HAP-1 (cell line): ENCODE measurements around the gene OR52E8.

Experiments
- DNase-seq, 2 experiments: peaks; one replicate each; pipeline ENCODE4 v3.0.0-alpha.2; 2016 to 2020; ENCODE audit warnings: low spot score in 2 of 2
- H3K27me3 ChIP-seq: fragments of 250-450 bp; sonication (Bioruptor Pico); 2 replicates; pipeline ENCODE4 v1.5.1; 2020; ENCODE audit warnings: low read depth, mild to moderate bottlenecking, moderate library complexity
- H3K36me3 ChIP-seq: fragments of 250-450 bp; sonication (Bioruptor Pico); replicated peaks from 2 replicates; pipeline ENCODE4 v1.5.1; 2020; ENCODE audit warnings: mild to moderate bottlenecking
- H3K4me1 ChIP-seq: fragments of 250-450 bp; sonication (Bioruptor Pico); 2 replicates; pipeline ENCODE4 v1.5.1; 2020; ENCODE audit warnings: mild to moderate bottlenecking
- H3K4me3 ChIP-seq: fragments of 250-450 bp; sonication (Bioruptor Pico); 2 replicates; pipeline ENCODE4 v1.5.1; 2020; ENCODE audit warnings: mild to moderate bottlenecking, moderate library complexity
- H3K9me3 ChIP-seq: fragments of 250-450 bp; sonication (Bioruptor Pico); 2 replicates; pipeline ENCODE4 v1.5.1; 2020; ENCODE audit warnings: mild to moderate bottlenecking, moderate library complexity
- in situ Hi-C: fragments of 300-500 bp; cut with MboI; formaldehyde crosslinking; loops from 3 replicates; pipeline ENCODE4 v1.14.3; 2020; ENCODE audit warnings: low sequenced_read_pairs, inconsistent platforms, mixed read lengths

Gene OR52E8

DNA sequence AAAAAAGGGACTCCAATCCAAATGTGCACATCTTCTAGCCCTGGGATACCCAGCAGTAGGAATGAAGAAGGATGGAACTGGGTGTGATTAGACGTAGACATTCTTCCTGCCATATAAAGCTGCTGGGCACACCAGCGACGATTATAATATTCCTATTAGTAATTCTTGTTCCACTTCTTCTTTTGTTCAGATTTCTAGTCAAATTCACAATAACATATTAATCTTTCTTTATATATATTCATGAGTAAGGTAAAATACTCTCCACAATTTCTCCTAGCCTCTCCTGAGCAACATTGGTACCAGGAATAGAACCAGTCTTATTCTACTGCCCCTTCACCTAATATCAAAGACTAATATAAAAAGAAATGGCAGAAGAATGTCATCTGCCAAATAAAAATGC is at the start of gene OR52E8:
OR52E8 (minus strand) TSS at position 101 of the 400 bp plus-strand sequence; CDS start at position 101, 0 bp downstream.
- Histone ChIP-seq H3K27me3 (no peaks in the 10 kb centered on the region), H3K36me3 (no peaks in the 10 kb centered on the region), H3K4me3 (no peak within 1 kb of the TSS), H3K4me1 (no peaks in the 10 kb centered on the region), H3K9me3 (no peaks in the 10 kb centered on the region)
- no peak for DNase-seq
- in situ Hi-C loops: no loop called here

DNA sequence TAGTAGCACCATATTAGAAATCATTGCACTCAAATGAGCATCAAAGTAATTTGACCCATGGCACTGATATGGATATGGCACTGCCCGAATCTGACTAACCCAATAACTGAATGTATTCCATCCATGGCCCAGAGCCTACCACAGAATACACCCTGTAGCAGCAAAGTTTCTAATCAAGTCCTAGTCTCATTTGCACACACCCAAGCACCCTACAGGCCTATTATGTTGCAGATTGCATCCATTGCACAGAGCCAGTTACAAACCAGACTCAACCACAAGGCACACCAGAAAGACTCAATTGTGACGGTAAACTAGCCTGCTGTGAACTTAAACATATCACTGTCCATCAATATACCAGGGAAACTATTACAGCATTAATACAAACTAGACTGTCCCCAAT is 42.0 kb upstream of the OR52E8 start:
- Histone ChIP-seq H3K9me3 (no peaks in the 10 kb centered on the region), H3K36me3 (no peaks in the 10 kb centered on the region), H3K4me1 (no peaks in the 10 kb centered on the region), H3K4me3 (no peak overlapping the region), H3K27me3 (no peaks in the 10 kb centered on the region)
- in situ Hi-C loops: no loop called here
- DNase-seq: no peak

DNA sequence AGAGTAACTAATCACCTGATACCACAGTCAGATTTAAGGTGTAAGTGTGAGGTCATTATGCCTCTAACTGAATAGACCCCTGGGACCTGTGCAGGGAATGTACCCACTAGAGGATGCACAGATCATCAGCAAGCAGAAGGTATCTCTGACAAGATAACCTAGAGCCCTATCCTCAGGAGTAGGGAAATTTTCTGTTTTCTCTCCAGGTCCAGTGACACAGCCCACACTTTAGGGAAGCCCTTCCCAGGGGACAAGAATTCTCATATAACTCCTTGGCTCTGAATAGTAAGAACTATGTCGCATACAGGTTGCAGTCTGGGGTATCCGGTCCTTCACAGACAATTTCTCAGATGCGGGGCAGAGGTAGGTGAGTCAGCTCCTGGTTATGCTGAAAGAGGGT is 35.4 kb upstream of the OR52E8 start, which contains the start of gene OR52E5:
OR52E5 (plus strand) TSS at position 301 of the 400 bp plus-strand sequence. CDS start 7,569 bp downstream, outside the sequence.
- in situ Hi-C loops: no loop called here
- Histone ChIP-seq H3K27me3 (no peaks in the 10 kb centered on the region), H3K36me3 (no peaks in the 10 kb centered on the region), H3K4me1 (no peaks in the 10 kb centered on the region), H3K9me3 (no peaks in the 10 kb centered on the region), H3K4me3 (no peak within 1 kb of the TSS)
- no peak for DNase-seq

DNA sequence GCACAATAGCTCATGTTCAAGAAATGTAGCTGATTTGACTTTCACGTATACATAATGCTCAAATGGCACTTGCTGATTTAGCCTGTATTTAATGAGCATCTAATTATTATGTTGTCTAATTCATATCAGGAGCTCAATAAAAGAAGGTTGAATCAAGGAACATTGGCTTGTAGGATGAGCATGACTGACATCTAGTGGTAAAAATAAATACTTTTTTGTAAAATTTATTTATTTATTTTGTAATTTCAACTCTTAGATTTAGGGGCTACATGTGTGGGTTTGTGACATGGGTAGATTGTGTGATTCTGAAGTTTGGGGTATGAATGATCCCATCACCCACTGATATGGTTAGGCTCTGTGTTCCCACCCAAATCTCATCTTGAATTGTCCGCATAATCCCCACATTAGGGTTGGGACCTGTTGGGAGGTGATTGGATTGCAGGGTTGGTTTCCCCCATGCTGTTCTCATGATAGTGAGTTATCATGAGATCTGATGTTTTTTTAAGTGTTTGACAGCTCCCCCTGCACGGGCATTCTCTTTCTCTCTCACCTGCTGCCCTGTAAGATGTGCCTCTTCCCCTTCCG is 33.8 kb upstream of the OR52E8 start:
- H3K9me3 ChIP-seq: no peaks in the 10 kb centered on the region
- H3K4me1 ChIP-seq: no peaks in the 10 kb centered on the region
- peak in 1 of 2 experiments; percentile 29 for DNase-seq
- in situ Hi-C loops: no loop called here
- no peaks in the 10 kb centered on the region for H3K36me3 ChIP-seq
- H3K27me3 ChIP-seq: no peaks in the 10 kb centered on the region
- no peak overlapping the region for H3K4me3 ChIP-seq

DNA sequence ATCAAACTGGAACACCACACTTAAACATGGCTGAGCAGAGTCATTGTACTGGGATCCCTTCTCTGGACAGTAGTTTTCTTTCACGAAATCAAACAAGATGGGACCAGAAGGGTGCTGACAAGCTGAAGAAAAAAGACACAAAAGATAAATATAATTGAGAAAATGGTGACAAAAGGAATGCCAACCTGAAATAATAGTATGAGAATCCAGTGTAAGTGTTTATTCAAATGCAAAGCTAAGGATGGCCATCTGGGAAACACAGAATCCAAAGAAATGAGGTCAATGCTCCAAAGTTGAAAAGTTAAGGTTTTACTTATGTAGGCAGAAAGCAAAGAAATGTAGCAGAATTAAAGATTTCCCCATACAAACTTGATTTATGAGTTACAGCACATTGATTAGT is 30.2 kb upstream of the OR52E8 start:
- H3K36me3 ChIP-seq: no peaks in the 10 kb centered on the region
- no peak overlapping the region for H3K4me3 ChIP-seq
- no peak for DNase-seq
- H3K4me1 ChIP-seq: no peaks in the 10 kb centered on the region
- H3K9me3 ChIP-seq: no peaks in the 10 kb centered on the region
- no peaks in the 10 kb centered on the region for H3K27me3 ChIP-seq
- in situ Hi-C loops: no loop called here

GRCh38 chr11:5887172-5887571 is 29.7 kb upstream of the OR52E8 start:
- no peak for DNase-seq
- in situ Hi-C loops: no loop called here
- H3K36me3 ChIP-seq: no peaks in the 10 kb centered on the region
- H3K4me1 ChIP-seq: no peaks in the 10 kb centered on the region
- no peaks in the 10 kb centered on the region for H3K27me3 ChIP-seq
- no peak overlapping the region for H3K4me3 ChIP-seq
- H3K9me3 ChIP-seq: no peaks in the 10 kb centered on the region

GRCh38 chr11:5881756-5882155 is 24.3 kb upstream of the OR52E8 start:
- H3K4me3 ChIP-seq: no peak overlapping the region

DNA sequence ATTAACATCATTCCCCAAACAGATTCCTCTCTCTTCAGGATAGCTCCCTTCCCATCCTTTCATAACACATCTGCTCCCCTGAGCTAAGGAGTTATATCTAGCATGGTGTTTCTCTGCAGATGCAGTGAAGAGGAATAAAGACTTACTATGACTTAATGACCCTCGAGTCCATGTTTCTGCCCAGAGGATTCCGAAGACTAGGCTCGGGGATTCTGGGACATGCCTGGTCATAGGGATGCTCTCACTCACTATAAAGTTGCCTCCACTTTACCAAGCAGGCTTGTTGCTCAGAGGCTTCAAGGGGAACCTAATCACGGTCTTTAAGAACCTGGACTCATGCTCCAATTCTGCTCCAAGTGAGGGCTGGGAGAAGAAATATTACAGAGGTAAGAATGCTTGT is 22.8 kb upstream of the OR52E8 start, which contains the start of gene OR52E4:
OR52E4 (plus strand) TSS at position 301 of the 400 bp plus-strand sequence. CDS start 3,664 bp downstream, outside the sequence.
- no peak for DNase-seq
- Histone ChIP-seq H3K9me3 (no peaks in the 10 kb centered on the region), H3K4me1 (no peaks in the 10 kb centered on the region), H3K27me3 (no peaks in the 10 kb centered on the region), H3K4me3 (no peak within 1 kb of the TSS), H3K36me3 (no peaks in the 10 kb centered on the region)
- in situ Hi-C loops: no loop called here

More at GRCh38 chr11:5881756-5882155, 24.3 kb upstream of the OR52E8 start:
- in situ Hi-C loops: no loop called here
- no peak for DNase-seq
- H3K9me3 ChIP-seq: no peaks in the 10 kb centered on the region
- no peaks in the 10 kb centered on the region for H3K4me1 ChIP-seq
- H3K27me3 ChIP-seq: no peaks in the 10 kb centered on the region
- no peaks in the 10 kb centered on the region for H3K36me3 ChIP-seq

GRCh38 chr11:5878564-5878963 is 21.1 kb upstream of the OR52E8 start:
- Histone ChIP-seq H3K4me1 (no peaks in the 10 kb centered on the region), H3K9me3 (no peaks in the 10 kb centered on the region), H3K36me3 (no peaks in the 10 kb centered on the region), H3K27me3 (no peaks in the 10 kb centered on the region), H3K4me3 (no peak overlapping the region)
- in situ Hi-C loops: no loop called here
- no peak for DNase-seq

DNA sequence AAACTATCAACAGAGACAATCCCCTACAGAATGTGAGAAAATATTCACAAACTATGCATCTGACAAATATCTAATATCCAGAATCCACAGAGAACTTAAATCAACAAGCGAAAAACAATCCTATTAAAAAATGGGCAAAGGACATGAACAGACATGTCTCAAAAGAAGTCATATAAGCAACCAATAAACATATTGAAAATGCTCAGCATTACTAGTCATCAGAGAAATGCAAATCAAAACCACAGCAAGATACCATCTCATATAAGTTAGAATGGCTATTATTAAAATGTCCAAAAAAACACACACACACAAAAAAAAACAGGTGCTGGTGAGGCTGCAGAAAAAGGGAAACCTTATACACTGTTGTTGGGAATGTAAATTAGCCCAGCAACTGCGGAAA is 8.3 kb upstream of the OR52E8 start:
- no peak overlapping the region for H3K4me3 ChIP-seq
- in situ Hi-C loops: no loop called here
- no peaks in the 10 kb centered on the region for H3K27me3 ChIP-seq
- no peaks in the 10 kb centered on the region for H3K9me3 ChIP-seq
- no peaks in the 10 kb centered on the region for H3K4me1 ChIP-seq
- DNase-seq: no peak
- no peaks in the 10 kb centered on the region for H3K36me3 ChIP-seq

DNA sequence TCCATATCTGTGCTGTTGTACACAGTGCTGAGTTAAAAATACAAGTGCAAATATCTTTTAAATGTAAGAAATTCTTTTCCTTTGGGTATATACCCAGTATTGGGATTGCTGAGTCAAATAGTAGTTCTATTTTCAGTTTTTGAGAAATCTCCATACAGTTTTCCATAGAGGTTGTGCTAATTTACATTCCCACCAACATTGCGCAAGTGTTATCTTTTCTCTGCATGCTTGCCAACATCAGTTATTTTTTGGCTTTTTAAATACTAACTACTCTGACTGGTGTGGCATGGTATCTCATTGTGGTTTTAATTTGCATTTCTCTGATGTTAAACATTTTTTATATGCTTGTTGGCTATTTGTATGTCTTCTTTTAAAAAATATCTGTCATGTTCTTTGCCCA is 6.5 kb downstream of the OR52E8 start:
- DNase-seq: no peak
- in situ Hi-C loops: no loop called here
- Histone ChIP-seq H3K4me1 (no peaks in the 10 kb centered on the region), H3K4me3 (no peak overlapping the region), H3K36me3 (no peaks in the 10 kb centered on the region), H3K9me3 (no peaks in the 10 kb centered on the region), H3K27me3 (no peaks in the 10 kb centered on the region)

DNA sequence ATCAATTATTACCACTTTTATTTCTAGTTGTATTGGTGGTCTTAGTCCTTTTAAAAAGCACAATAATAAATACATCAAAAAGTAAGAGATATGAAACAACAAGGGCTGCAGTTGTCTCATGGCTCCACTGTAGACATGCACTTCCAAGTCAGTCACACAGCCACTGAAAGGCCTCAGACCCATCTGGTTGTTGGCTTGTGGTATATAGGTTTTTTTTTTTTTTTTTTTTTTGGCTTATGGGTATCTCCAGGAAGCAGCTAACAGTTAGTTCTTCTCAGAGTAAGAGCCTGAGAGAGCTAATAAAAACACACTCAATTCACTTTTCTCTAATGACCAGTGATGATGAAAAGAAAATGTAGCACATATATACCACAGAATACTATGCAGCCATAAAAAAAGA is 9.8 kb downstream of the OR52E8 start:
- H3K36me3 ChIP-seq: no peaks in the 10 kb centered on the region
- in situ Hi-C loops: no loop called here
- DNase-seq: no peak
- H3K4me1 ChIP-seq: no peaks in the 10 kb centered on the region
- H3K9me3 ChIP-seq: no peaks in the 10 kb centered on the region
- no peak overlapping the region for H3K4me3 ChIP-seq
- no peaks in the 10 kb centered on the region for H3K27me3 ChIP-seq

DNA sequence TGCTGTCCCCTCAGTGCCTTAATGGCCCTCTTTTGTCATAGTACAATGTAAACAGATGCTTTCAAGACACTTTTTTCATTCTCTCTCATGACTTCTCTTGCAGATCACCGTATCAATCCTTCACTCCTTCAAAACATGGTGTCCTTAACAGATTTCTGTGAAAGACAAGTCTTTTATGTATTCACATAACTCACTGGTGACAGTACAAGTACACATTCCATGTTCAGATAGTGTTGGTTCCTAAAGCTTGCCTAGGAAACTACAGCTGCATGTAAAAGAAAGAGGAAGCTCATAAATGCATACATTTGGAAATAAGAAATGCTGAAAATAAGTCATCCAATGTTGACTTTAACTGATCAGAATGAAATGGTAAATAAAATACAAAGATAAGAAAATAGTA is 10.8 kb downstream of the OR52E8 start:
- H3K4me1 ChIP-seq: no peaks in the 10 kb centered on the region
- in situ Hi-C loops: no loop called here
- H3K9me3 ChIP-seq: no peaks in the 10 kb centered on the region
- no peaks in the 10 kb centered on the region for H3K27me3 ChIP-seq
- H3K4me3 ChIP-seq: no peak overlapping the region
- H3K36me3 ChIP-seq: no peaks in the 10 kb centered on the region
- no peak for DNase-seq

- no peaks in the 10 kb centered on the region for H3K36me3 ChIP-seq
- no peaks in the 10 kb centered on the region for H3K27me3 ChIP-seq
- no peak within 1 kb of the TSS for H3K4me3 ChIP-seq
- H3K9me3 ChIP-seq: no peaks in the 10 kb centered on the region
- in situ Hi-C loops: no loop called here
- no peaks in the 10 kb centered on the region for H3K4me1 ChIP-seq
- DNase-seq: no peak
Observed at GRCh38 chr11:5841797-5842196, 15.7 kb downstream of the OR52E8 start, which contains the start of gene OR52E6. Gene OR52E6, minus strand, starts transcription at chr11:5841897. Its CDS starts 0 bp downstream, at chr11:5841897.

DNA sequence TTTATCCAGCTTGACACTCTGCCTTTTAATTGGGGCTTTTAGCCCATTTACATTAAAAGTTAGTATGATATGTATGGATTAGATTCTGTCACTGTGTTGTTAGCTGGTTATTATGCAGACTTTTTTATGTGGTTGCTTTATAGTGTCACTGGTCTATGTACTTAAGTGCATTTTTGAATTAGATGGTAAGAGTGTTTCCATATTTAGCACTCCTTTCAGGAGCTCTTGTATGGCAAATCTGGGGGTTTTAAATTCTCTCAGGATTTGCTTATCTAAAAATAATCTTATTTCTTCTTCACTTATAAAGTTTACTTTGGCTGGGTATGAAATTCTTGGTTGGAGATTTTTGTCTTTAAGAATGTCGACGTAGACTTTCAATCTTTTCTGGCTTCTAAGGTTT is 19.8 kb downstream of the OR52E8 start:
- H3K27me3 ChIP-seq: no peaks in the 10 kb centered on the region
- H3K4me3 ChIP-seq: no peak overlapping the region
- DNase-seq: no peak
- H3K9me3 ChIP-seq: no peaks in the 10 kb centered on the region
- no peaks in the 10 kb centered on the region for H3K36me3 ChIP-seq
- no peaks in the 10 kb centered on the region for H3K4me1 ChIP-seq
- in situ Hi-C loops: no loop called here
